Lower lobe of right lung (tissue), 2 donors: ENCODE data around the gene GNG2. TPM values are rescaled to one million over a fixed set of nuclear protein-coding genes. Genes with fewer than 3 reads are reported as not detected.

Source experiments
- ATAC-seq, 2 donors: fragments of 200-7000 bp; cut with Tn5 transposase; one replicate each; pipeline ENCODE4 v1.9.1; 2020 to 2022; ENCODE audit warnings: mild to moderate bottlenecking in 2 of 2, moderate library complexity in 2 of 2
- DNase-seq: peaks from one replicate; pipeline ENCODE4 v3.0.0-alpha.2; 2020
- H3K27ac ChIP-seq: fragments of 200-600 bp; one replicate; pipeline ENCODE4 v1.8.0; 2022
- H3K27me3 ChIP-seq: fragments of 200-600 bp; one replicate; pipeline ENCODE4 v1.8.0; 2022; ENCODE audit warnings: low read depth
- H3K36me3 ChIP-seq: fragments of 200-600 bp; one replicate; pipeline ENCODE4 v1.8.0; 2022; ENCODE audit warnings: mild to moderate bottlenecking
- H3K4me1 ChIP-seq: fragments of 200-600 bp; one replicate; pipeline ENCODE4 v1.8.0; 2022
- H3K4me3 ChIP-seq: fragments of 200-600 bp; one replicate; pipeline ENCODE4 v1.8.0; 2022; ENCODE audit warnings: mild to moderate bottlenecking
- H3K9me3 ChIP-seq: fragments of 200-600 bp; one replicate; pipeline ENCODE4 v1.8.0; 2022
- CTCF ChIP-seq: fragments of 200-600 bp; IDR thresholded peaks from one replicate; pipeline ENCODE4 v1.8.0; 2022; ENCODE audit warnings: antibody characterized with exemption, mild to moderate bottlenecking
- intact Hi-C: fragments of 100-400 bp; cut with DNase I; formaldehyde crosslinking; loops from one replicate; pipeline ENCODE4 v1.11.0; 2022
- total RNA-seq: library from RNA; stranded (reverse); fragmentation: NEBNext Ultra II Directional; extraction: Animal tissue kit (Norgen Biotek cat#: 25700); gene quantifications from one replicate; pipeline ENCODE4 v1.2.1, GENCODE V29; 2021
- donor health status: DM: no; HTN: yes; CAD: no; lungs with severe emphysema.

The GNG2 gene
- total RNA-seq, 1 donor from 2014 or later = 23.8 TPM

GRCh38 chr14:51852541-51852940 is 7.9 kb upstream of the GNG2 start:
- Histone ChIP-seq H3K4me1 (no peaks in the 10 kb centered on the region), H3K4me3 (no peak overlapping the region), H3K27me3 (no peaks in the 10 kb centered on the region), H3K27ac (no peak overlapping the region), H3K9me3 (no peaks in the 10 kb centered on the region), H3K36me3 (no peaks in the 10 kb centered on the region)
- ATAC-seq (no peak), DNase-seq (no peak)
- TF ChIP-seq CTCF = no peak
- intact Hi-C loops = no loop called here

- no peak for ATAC-seq
- no peak for DNase-seq
- H3K4me3 ChIP-seq = no peak overlapping the region
- intact Hi-C loops = no loop called here
- peaks cover 9% of the 10 kb centered on the region for H3K4me1 ChIP-seq
- no peak for TF ChIP-seq CTCF
- H3K36me3 ChIP-seq = no peaks in the 10 kb centered on the region
- no peaks in the 10 kb centered on the region for H3K27me3 ChIP-seq
- no peak overlapping the region for H3K27ac ChIP-seq
- no peaks in the 10 kb centered on the region for H3K9me3 ChIP-seq
These were observed 5.2 kb upstream of the GNG2 start for GRCh38 chr14:51855234-51855633.

GRCh38 chr14:51856792-51857296 is 3.6 kb upstream of the GNG2 start:
- H3K4me3 ChIP-seq = no peak overlapping the region
- no peak overlapping the region for H3K27ac ChIP-seq
- intact Hi-C loops = no loop called here
- DNase-seq (no peak), ATAC-seq (no peak)
- TF ChIP-seq CTCF = no peak
- H3K36me3 ChIP-seq = no peaks in the 10 kb centered on the region
- no peaks in the 10 kb centered on the region for H3K9me3 ChIP-seq
- no peaks in the 10 kb centered on the region for H3K27me3 ChIP-seq
- peaks cover 11% of the 10 kb centered on the region for H3K4me1 ChIP-seq

- ATAC-seq (no peak), DNase-seq (no peak)
- H3K4me1 ChIP-seq = peaks cover 11% of the 10 kb centered on the region
- no peaks in the 10 kb centered on the region for H3K9me3 ChIP-seq
- H3K4me3 ChIP-seq = no peak overlapping the region
- no peaks in the 10 kb centered on the region for H3K27me3 ChIP-seq
- H3K27ac ChIP-seq = no peak overlapping the region
- intact Hi-C loops = no loop called here
- no peaks in the 10 kb centered on the region for H3K36me3 ChIP-seq
- no peak for TF ChIP-seq CTCF
These were observed 1.3 kb upstream of the GNG2 start for GRCh38 chr14:51859131-51859530.

- Histone ChIP-seq H3K9me3 (no peaks in the 10 kb centered on the region), H3K4me3 (peak overlapping the region; percentile 56), H3K36me3 (no peaks in the 10 kb centered on the region), H3K27ac (peak overlapping the region; percentile 69), H3K27me3 (no peaks in the 10 kb centered on the region), H3K4me1 (peaks cover 11% of the 10 kb centered on the region)
- ATAC-seq (no peak), DNase-seq (no peak)
- no peak for TF ChIP-seq CTCF
- intact Hi-C loops = no loop called here
These were observed 550 bp downstream of the GNG2 start for GRCh38 chr14:51860825-51861499.
